IPS-11a (cell line): ENCODE results near the gene PILRB.
"Not testable (repeated sequence)": the region's sequence is repeated elsewhere in the genome, so short reads cannot be mapped to it uniquely, and the experiment has no call there.

Experiments
- H3K4me3 ChIP-seq: one replicate; pipeline ENCODE4 v1.5.1; 2013; ENCODE audit warnings: low read depth, low read length, control low read depth

PILRB gene

DNA sequence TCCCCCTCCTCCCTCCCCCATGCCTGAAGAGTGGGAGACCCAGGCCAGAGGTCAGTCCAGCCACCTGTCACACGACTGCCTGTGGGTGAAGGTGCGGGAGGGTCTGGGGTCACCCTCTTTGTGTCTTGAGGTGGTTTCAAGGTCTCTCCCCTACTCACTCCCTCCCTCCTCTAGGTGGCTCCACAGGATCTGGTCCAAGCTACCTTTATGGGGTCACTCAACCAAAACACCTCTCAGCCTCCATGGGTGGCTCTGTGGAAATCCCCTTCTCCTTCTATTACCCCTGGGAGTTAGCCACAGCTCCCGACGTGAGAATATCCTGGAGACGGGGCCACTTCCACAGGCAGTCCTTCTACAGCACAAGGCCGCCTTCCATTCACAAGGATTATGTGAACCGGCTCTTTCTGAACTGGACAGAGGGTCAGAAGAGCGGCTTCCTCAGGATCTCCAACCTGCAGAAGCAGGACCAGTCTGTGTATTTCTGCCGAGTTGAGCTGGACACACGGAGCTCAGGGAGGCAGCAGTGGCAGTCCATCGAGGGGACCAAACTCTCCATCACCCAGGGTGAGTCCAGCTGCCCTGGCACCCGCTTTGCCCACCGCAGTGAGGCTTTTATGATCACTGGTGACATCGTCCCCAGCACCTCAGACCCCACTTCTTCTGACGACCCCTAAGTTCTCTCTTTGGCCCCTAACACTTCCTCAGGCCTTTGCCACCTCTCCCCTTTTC is 16.1 kb downstream of the PILRB start:
- not testable (repeated sequence) for H3K4me3 ChIP-seq

DNA sequence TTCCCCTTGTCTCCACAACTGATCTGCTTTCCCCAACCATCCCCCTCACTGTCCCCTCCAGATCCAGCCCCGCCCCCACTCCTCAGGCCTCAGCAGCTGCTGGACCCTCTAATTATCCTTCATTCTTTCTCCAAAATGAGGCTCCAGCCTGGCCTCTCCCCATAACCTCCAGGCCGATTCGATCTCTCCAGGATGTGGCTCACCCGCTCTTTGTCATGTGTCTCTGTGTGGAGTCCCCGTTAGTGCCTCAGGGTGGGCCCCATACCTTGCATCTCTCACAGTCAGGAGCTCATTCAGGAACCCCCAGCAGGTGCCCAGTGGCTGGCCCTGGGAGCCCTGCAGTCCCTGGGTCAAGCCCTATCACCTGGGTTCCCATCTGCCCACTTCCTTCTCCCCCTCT is 16.7 kb downstream of the PILRB start:
- no peak overlapping the region for H3K4me3 ChIP-seq

DNA sequence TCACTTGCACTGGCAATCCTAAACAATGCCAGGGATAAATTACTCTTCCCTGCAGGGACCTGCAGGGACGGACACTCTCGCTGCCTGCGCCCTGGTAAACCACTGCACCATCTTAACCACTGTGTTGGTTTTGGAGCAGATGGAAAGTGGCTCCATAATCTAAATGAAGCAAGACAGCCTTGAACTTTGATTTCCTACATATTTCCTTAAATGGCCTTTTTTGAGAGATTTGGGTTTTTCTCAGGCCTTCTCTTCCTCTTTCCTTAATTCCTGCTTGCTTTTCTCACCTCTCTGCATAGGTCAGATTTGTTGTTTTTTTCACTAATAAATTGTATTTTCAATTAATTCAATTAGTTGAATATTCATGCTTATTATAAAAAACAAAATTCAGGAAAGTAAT is 18.1 kb downstream of the PILRB start:
- no peak overlapping the region for H3K4me3 ChIP-seq

DNA sequence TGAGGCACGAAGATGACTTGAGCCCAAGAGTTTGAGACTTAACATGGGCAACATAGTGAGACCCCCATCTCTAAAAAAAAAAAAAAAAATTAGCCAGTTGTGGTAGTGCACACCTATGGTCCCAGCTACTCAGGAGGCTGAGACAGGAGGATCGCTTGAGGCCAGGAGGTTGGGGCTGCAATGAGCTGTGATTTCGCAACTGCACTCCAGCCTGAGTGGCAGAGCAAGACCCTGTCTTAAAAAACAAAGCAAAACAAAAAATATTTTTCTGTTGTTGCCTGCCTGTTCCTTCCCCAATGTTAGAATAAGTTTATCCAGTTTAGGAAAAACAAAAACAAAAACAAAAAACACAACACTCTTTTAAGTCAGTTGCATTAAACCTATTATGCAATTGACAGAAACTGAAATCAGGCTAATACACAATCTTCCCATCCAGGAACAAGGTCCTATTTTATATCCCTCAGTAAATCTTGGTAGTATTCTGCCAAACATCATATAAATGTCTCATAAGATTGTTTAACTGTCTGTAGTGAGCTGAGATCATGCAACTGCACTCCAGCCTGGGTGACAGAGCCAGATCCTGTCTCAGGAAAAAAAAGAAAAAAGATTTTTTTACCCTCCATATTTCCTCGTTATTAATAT is 20.3 kb downstream of the PILRB start:
- H3K4me3 ChIP-seq: no peak overlapping the region

DNA sequence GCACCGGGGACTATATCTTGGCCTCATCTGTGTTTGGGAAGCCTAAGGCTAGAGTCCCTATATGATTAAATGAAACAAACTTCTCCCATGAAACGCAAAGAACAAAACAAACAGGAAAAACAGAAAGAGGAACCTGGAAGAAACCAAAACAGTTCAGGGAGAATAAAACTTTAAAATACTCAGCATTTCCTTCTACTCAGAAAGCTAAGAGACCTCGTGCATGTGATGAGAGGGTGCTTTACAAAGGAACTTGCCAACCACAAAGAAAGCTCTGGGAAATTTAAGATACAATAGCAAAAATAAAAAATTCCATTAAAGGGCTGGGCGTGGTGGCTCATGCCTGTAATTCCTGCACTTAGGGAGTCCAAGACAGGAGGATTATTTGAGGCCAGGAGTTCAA is 22.3 kb downstream of the PILRB start:
- H3K4me3 ChIP-seq: no peak overlapping the region

DNA sequence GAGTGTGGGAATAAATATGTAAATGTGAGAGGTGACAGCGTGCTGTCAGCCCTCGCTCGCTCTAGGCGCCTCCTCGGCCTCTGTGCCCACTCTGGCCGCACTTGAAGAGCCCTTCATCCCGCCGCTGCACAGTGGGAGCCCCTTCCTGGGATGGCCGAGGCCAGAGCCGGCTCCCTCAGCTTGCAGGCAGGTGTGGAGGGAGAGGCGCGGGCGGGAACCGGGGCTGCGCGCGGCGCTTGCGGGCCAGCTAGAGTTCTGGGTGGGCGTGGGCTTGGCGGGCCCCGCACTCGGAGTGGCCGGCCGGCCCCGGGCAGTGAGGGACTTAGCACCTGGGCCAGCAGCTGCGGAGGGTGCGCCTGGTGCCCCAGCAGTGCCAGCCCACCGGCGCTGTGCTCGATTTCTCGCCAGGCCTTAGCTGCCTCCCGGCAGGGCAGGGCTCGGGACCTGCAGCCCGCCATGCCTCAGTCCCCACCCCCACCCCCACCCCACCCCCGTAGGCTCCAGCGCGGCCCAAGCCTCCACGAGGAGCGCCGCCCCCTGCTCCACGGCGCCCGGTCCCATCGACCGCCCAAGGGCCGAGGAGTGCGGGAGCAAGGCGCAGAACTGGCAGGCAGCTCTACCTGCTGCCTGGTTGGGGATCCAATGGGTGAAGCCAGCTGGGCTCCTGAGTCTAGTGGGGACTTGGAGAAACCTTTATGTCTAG is 23.8 kb downstream of the PILRB start:
- H3K4me3 ChIP-seq: not testable (repeated sequence)

DNA sequence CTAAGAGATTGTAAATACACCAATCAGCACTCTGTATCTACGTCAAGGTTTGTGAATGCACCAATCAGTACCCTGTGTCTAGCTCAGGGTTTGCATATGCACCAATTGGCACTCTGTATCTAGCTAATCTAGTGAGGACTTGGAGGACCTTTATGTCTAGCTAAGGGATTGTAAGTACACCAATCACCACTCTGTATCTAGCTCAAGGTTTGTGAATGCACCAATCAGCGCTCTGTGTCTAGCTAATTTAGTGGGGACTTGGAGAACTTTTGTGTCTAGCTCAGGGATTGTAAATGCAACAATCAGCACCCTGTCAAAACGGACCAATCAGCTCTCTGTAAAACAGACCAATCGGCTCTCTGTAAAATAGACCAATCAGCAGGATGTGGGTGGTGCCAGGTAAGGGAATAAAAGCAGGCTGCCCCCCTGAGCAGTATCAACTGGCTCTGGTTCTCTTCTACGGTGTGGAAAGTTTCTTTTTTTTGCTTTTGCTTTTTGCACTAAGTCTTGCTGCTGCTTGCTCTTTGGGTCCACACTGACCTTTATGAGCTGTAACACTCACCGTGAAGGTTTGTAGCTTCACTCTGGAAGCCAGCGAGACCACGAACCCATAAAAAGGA is 24.4 kb downstream of the PILRB start:
- H3K4me3 ChIP-seq: not testable (repeated sequence)

DNA sequence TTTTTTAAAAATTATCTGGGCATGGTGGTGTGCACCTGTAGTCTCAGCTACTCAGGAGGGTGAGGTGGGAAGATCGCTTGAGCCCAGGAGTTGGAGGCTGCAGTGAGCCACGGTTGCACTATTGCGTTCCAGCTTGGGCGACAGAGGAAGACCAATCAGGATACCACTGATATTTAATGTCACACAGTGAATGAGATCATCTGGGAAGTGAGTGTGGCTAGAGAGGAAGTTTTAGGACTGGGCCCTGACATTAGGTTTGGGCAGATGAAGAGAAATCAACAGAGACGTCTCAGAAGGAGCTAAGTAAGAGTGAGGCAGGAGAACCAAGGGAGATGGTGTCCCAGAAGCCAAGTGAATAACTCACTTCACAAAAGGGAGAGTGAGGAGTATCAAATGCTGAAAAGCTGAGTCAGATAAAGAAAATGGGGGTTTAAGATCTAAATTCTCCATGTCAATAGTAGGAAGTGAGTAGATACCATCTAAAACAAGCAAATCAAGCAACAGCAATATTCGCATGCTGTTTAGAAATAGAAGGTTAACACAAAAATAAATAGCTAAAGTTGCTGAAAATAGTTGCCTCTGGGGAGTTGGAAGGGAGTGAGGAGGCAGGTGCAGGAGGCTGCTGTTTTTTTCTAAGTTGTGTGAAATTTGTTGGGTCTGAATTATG is 26.8 kb downstream of the PILRB start:
- H3K4me3 ChIP-seq: no peak overlapping the region

DNA sequence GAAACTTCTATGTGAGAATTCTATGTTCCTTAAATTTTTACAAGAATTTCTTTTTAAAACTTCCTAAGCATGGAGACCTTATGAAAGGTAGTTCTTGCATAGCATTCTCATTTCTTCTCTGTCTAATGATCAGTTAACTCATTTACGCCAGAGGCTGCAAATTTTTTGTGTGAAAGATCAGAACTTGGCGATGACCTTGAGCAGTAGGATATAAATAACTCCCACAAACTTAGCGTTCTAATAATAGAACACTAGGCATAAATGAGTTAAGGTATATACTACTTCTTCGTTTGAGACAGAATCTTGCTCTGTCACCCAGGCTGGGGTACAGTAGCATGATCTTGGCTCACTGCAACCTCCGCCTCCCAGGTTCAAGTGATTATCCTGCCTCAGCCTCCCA is 29.0 kb downstream of the PILRB start:
- no peak overlapping the region for H3K4me3 ChIP-seq

DNA sequence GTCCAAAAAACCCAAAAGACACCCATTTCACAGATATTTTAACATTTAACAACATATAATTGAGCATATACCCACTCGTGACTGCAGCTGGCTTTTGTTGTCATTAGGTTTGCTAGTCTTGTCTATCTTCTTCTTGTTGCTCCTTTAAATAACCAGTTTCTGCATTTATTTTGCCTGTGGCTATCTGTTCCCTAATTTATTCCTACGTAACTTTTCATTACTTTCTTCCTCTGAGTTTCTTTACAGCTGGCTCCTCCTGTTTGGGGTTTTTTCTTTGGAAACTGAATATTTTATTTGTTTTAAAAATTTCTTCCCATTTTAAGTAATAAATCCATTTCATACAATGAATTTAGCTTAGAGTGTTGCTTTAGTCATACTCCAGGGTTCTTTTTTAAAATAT is 29.8 kb downstream of the PILRB start:
- H3K4me3 ChIP-seq: no peak overlapping the region

DNA sequence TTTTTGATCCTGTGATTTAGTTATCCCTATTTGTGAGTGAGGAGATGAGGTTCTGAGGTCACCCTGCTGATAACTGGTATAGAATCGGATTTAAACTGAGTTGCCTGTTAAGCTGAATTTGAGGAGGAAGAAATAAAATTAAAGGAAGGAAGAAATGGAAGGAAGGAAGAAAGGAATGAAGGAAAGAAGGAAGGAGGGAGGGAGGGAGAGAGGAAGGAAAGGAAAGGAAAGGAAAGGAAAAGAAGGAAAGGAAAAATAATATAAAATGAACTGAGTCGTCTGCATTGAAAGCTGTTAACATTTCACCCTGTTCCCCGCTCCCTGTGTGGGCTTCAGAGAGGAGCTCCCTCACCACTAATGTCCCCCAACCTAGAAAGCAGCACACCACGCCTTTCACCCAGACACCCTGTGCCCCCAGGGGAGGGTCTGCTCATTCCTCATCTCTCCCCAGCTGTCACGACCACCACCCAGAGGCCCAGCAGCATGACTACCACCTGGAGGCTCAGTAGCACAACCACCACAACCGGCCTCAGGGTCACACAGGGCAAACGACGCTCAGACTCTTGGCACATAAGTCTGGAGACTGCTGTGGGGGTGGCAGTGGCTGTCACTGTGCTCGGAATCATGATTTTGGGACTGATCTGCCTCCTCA is 31.6 kb downstream of the PILRB start:
- H3K4me3 ChIP-seq: no peak overlapping the region

DNA sequence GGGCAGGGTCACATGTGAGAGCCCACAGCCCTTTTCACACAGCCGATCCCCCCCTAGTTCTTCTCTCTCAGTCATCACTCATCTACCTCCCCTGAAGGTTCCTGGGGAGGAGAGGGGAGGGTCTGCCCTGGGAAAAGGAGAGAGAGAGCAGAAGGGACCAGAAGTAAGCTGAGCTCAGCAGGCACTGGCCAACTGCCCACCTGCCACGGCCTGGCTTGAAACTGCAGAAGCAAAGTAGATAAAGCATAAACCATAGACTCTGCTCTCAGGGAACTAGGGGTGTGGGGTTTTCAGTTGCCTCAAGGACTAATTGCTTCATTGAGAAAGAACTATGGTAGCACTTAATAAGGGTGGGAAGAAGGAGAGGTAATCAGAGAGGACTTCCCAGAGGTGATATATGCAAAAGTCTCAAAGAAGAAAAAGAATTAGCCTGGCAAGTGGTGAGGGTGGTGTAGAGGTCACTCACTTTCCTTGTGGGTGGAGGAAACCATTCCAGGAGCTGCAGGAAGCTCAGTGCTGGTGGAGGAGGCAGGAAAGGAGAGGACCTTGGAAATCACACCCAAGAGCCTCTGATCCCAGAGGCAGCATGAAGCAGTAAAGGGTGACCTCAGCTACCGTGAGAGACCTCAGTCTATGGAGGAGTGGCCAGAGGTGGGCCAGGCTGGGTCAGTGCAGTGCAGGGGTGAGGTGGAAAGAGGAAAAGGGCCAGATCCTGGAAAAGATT is 32.5 kb downstream of the PILRB start:
- no peak overlapping the region for H3K4me3 ChIP-seq

DNA sequence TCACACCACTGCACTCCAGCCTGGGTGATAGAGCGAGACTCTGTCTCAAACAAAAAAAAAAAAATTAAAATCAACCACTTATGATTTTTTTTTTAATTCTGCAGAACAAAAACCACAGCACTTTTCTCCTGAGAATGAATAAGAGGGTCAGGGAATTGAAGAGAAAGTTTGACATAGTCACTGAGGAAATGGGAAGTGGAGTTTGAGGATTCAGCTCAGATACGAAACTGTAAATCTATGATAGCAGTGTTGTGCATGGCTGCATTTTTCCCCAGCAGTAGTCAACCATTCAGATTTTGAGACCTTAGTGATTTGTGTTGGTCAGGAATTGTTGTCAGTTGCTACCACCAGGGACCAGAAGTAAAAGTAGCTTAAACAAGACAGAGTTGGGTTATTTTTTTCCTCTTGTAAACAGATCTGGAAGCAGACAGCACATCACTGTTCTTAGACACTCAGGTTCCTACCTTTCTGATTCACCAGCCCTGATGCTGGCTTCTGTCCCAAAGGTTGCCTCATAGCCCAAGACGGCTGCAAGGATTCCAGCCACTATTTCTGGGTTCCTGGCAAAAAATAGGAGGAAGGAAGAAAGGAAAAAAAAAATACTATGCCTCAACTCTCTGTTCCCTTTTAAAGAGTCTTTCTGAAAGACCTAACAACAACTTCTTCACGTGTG is 35.5 kb downstream of the PILRB start:
- H3K4me3 ChIP-seq: no peak overlapping the region

DNA sequence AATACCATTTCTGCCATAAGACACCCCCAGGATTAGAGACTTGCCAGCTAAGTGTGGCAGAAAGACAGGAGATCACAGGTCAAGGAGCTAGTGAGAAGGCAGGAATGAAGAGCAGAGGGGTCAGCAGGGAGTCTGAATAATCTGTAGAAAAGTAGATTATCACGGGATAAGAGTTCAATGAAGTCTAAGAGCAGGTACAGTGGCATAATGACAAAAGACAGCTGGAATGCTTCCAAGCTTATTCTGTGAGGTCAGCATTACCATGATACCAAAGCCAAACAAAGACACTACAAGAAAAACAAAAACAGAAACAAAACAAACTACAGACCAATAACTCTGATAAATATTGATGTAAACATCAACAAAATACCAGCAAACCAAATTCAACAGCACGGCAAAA is 36.2 kb downstream of the PILRB start:
- H3K4me3 ChIP-seq: no peak overlapping the region

DNA sequence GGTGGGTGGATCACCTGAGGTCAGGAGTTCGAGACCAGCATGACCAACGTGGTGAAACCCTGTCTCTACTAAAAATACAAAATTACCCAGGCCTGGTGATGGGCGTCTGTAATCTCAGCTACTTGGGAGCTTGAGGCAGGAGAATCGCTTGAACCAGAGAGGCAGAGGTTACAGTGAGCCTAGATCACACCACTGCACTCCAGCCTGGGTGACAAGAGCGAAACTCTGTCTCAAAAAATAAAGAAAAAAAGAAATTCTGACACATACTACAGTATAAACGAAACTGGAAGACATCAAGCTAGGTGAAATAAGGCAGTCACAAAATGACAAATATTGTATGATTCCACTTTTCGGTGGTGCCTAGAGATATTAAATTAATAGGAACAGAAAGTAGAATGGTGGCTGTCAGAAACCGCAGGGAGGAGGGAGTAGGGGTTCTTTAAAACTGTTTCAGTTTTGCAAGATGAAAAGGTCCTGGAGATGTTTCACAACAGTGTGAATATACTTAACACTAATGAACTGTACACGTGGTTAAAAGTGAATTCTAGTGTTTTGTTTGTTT is 38.6 kb downstream of the PILRB start:
- no peak overlapping the region for H3K4me3 ChIP-seq

DNA sequence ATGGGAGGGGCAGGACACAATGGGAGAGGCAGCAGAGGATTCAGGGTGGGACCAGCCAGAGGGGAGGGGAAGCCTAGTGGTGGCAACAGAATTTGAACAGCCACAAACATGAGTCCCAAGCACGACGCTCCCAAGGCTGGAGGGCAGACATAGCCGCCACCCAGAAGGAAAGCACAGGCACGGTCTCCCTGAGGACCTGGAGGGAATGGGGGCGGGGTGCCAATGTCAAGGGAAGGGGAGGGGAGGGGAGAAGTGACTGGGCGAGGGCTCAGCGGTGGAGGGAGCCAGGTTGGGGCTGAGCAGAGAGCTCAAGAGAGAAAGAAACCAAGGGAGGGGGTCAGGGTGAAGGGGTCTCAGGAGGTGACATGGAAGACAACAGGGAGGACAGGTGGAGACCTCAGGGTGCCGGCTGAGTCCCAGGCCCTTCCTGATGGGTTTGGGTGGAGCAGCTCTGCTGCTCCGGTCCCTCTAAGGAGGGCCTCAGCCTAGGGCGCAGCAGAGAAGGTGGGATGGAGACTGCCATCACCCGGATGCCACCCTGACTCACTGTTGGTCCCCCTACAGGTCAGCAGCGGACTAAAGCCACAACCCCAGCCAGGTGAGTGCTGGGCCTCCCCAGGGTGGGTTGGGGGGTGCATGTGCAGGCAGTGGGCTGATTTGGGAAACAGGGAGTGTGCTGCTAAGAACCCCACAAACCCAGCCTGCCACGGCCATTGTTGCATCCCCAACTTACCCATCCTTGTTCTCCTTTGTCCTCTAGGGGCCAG is 39.6 kb downstream of the PILRB start:
- H3K4me3 ChIP-seq: no peak overlapping the region

DNA sequence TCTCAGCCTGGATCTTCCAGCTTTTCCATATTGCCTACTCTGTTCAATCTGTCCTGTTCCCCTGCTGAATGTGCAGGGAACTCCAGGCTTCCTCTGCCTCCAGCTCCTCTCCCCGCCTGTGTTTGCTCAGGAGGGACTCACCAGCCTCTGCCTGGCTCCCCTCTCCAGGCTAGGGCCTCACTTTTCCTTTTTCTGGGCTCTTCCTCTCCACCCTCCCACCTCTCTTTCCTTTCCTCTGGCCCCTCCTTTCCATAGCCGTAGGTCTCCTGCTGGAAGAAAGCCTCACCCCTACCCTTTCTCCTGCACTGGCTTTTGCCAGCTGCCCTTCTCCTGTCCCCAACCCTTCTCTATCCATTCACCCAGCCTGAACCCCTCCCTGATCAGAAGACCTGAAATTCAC is 40.3 kb downstream of the PILRB start:
- H3K4me3 ChIP-seq: no peak overlapping the region

DNA sequence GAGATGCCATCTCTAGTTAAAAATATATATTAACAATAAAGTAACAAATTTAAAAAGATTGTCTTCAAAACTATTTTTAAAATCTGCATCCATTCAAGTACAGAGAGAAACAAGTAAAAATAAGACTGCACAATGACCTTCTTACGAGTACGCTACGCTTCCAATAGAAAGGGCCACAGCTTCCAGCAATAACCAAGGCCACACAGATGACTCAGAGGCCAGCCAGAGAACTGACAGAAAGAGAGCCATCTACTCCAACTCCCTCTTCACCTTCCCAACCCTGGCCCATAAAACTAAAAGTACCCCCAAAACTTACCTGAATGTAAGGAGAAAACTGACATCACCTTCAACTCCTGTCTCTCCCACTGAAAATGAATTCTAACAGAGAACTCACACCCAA is 42.1 kb downstream of the PILRB start:
- no peak overlapping the region for H3K4me3 ChIP-seq

DNA sequence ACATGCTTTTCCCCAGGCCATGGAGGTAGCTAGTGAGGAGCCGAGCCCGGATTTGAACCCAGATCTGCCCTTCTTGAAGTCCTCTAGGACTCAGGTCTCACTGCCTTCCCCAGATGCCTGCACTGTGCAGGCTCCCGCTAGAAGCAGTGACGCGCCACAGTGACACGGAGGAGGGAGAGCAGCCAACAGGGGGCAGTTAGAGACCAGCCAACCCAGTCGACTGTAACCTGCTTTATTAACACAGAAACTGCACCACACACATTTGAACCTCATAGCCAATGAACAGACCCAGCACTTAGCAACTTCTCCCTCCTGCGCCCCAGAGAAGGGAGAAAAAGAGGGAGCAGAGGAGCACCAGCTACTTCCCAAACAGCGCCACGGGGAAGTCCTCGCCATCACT is 42.7 kb downstream of the PILRB start:
- H3K4me3 ChIP-seq: no peak overlapping the region
